ENCODE results near the gene RRAGA.
"Not testable (repeated sequence)": the region's sequence is repeated elsewhere in the genome, so short reads cannot be mapped to it uniquely, and the experiment has no call there.

Gene RRAGA, protein sequence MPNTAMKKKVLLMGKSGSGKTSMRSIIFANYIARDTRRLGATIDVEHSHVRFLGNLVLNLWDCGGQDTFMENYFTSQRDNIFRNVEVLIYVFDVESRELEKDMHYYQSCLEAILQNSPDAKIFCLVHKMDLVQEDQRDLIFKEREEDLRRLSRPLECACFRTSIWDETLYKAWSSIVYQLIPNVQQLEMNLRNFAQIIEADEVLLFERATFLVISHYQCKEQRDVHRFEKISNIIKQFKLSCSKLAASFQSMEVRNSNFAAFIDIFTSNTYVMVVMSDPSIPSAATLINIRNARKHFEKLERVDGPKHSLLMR

DNA sequence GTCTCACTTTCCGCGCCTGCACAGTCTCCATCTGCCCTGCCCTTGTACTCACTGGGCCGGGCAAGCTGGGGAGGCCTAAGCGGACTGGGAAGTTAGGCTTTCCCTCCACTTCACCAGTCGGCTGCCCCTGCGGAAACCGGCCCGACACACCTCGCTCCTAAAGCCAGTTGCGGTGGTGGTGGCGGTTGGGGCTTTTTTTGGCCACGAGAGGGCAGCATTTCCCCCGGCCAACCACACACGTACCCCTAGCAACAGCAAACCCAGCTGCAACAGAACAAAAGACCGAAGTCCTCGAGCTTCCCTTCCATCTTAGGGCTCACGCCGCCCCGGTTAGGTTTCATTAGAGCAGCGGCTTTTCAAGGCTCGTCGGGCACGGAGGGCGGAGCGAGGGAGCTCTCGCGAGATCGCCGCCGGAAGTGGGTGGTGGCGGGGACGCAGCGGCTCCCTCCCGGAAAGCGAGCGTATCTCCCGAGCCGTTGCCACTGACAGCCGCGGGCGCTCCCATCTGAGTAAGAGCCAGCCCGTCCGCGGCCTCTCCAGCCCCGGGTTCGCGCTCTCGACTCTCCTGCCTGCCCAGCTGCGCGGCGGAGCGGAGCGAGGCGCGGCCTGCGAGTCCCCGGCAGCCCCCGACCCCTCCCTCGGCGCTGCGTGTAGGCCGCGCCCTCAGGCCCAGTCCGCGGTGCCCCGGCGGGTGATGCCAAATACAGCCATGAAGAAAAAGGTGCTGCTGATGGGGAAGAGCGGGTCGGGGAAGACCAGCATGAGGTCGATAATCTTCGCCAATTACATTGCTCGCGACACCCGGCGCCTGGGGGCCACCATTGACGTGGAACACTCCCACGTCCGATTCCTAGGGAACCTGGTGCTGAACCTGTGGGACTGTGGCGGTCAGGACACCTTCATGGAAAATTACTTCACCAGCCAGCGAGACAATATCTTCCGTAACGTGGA lies at the start of gene RRAGA:
TSS of gene RRAGA (plus strand) at position 462 of the 951 bp plus-strand sequence. CDS start at position 695, 233 bp downstream.
- peak; percentile 93 for DNase-seq (ENCODE audit: low read depth, low spot score)

DNA sequence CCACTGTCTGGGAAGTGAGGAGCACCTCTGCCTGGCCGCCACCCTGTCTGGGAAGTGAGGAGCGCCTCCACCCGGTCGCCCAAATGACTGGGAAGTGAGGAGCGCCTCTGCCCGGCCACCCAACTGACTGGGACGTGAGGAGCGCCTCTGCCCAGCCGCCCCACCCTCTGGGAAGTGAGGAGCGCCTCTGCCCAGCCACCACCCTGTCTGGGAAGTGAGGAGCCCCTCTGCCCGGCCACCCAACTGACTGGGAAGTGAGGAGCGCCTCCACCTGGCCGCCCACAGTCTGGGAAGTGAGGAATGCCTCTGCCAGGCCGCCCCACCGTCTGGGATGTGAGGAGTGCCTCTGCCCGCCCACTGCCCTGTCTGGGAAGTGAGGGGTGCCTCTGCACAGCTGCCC lies 49.1 kb upstream of the RRAGA start:
- DNase-seq (ENCODE audit: low read depth, low spot score), result no peak

DNA sequence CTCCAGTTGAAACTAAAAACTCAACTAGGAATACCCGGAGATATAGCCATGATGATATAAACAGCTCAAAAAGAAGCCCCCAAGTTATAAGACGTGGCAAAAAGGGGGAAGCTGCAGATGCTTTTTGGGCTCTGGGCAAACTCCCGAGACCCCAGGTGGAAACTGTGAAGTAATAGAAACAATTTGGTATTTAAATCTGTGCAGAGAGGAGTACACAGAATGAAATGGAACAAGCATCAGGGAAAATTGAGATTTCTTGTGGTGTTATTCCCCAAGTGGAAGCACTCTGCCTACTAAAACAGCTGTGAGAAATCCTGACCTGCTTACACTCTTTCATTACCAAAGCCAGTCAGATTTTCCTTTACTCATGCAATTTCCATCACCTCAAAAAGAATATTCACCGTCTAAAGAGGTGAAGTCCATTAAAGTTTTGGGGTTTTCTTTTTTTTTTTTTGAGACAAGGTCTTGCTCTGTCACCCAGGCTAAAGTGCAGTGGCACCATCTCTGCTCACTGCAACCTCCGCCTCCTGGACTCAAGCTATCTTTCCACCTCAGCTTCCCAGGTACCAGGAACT lies 39.7 kb upstream of the RRAGA start:
- no peak for DNase-seq (ENCODE audit: low read depth, low spot score)

DNA sequence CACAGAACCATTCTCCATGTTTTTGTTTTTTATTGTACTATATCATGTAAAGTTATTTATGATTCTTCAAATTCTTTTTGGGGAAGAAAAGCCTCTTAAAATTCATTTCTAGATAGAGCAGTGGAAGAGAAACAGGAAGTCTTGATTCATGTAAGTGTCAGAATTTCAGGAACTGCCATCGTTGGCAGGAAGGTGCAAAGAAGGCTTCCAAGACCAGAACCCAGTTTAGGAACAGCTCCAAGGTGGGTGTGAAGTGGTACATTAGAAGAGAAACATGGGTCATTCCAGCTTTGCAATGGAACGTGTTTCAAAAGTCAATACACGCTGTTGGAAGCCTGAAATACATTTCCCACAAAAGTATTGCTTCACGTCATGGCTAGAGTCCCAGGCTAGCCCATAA lies 31.0 kb upstream of the RRAGA start:
- no peak for DNase-seq (ENCODE audit: low read depth, low spot score)

DNA sequence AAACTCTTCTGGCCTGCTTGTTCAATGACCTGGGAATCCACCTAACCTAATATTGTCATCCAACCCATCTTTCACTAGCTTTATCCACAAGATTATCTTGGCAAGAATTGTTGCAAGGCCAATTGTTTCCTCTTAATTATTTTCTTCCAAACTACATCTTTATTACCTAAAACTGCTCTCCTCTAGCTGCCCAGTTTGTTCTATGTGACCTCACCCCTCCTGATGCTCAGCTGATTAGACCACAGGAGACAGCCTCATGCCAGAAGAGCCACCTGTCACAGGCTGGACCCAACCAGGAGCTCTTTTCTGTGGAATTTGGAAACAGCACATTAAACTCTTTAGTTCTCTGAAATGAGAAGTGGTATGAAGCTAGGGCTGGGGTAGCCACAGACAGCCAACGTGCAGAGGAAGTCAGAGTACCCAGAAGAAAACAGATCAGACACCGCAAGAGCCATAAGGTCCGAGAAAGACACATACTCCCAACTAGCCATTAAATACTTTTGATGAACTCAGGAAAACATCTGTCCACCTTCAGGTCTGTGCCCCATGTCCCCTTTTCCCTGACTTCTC lies 28.3 kb upstream of the RRAGA start:
- DNase-seq (ENCODE audit: low read depth, low spot score), result no peak

DNA sequence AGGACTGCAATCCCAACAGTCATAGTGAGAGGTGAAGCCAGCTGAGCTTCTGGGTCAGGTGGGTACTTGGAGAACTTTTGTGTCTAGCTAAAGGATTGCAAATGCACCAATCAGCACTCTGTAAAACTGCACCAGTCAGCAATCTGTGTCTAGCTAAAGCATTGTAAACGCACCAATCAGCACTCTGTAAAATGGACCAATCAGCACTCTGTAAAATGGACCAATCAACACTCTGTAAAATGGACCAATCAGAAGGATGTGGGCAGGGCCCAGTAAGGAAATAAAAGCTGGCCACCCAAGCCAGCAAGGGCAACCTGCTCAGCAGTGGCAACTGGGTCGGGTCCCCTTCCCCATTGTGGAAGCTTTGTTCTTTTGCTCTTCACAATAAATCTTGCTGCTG lies 27.6 kb upstream of the RRAGA start:
- DNase-seq (ENCODE audit: low read depth, low spot score), result not testable (repeated sequence)

DNA sequence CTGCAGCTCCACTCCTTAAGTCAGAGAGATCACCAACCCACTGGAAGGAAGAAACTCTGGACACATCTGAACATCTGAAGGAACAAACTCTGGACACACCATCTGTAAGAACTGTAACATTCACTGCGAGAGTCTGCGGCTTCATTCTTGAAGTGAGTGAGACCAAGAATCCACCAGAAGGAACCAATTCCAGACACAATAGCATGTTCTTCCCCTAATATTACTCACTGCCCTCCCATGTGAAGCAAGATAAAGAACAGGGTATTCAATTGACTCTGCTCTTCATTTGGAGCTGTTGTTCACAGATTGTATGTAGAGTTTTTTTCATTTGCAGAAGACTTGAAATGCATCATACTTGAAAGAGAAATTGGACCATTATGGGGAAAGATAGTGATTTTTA lies 27.0 kb upstream of the RRAGA start:
- DNase-seq (ENCODE audit: low read depth, low spot score), result no peak

DNA sequence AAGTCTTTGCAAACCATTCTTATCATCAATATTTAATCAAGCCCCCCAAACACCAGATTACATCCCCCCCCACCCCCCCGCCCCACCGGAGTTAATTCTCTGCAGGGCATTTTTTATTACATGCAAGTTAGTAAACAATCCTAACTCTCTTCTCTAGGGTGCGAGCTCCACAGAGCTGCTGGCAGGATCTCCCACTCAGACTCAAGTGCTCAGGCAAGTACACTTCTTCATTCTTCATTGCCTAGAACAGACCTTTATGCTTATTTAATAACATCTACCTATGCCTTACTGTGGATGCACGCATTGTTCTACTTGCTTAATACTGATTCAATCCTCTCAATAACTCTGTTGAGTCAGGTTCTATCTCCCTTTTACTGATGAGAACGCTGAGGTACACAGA lies 26.1 kb upstream of the RRAGA start:
- DNase-seq (ENCODE audit: low read depth, low spot score), result no peak

DNA sequence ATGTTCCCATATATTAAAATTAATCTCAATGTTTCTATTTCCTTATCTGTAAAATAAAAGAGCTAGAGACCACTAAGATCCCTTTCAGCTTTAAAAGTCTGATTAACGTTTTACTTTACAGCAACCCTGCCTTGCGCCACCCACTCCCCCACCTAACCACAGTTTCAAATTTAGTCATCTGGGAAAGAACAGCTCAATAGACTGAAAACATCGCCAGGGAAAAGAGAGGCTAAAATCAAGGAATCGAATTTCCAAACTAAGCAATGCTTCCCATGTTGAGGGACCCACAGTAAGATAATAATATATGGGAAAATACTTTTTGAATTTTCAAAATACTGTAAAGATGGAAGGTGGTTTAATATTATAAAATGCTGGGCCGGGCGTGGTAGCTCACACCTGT lies 22.9 kb upstream of the RRAGA start:
- DNase-seq (ENCODE audit: low read depth, low spot score), result no peak

DNA sequence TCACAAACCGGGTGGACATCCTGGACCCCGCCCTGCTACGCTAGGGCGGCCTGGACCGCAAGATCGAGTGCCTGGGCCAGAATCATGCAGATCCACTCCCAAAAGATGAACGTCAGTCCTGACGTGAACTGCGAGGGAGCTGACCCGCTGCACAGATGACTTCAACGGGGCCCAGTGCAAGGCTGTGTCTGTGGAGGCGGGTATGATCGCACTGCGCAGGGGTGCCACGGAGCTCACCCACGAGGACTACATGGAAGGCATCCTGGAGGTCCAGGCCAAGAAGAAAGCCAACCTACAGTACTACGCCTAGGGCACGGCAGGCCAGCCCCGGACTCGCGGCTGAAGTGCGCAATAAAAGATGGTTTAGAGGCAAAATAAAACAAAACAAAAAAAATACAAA lies 21.4 kb upstream of the RRAGA start:
- no peak for DNase-seq (ENCODE audit: low read depth, low spot score)

DNA sequence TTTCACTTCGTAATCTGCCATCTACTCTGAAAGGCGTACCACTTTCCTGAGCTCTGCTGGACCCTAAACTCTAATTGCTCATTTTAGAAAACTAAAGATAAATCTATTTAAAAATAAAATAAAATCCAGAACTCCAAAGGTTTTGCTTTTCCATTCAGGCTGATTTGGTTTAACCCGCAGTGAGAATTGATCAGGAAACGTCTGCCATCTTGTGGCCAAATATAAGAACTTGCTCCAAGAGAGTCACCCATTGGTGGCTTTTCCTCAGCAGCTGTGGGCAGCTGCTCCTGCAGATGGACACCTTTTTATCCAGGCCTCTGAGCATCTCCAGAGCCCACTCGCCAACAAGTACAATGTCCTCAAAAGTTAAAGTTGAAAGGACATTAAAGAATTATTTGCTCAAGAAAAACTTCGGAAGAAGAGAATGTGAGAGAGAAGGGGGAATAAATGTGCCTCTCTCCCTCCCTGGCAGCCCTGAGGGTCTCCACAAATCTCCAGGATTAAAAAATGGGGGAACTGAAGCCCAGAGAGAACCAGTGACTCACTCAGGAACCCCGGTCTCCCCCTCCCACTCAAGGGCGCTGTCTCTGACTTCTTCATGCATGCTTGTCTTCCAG lies 20.3 kb upstream of the RRAGA start:
- no peak for DNase-seq (ENCODE audit: low read depth, low spot score)

DNA sequence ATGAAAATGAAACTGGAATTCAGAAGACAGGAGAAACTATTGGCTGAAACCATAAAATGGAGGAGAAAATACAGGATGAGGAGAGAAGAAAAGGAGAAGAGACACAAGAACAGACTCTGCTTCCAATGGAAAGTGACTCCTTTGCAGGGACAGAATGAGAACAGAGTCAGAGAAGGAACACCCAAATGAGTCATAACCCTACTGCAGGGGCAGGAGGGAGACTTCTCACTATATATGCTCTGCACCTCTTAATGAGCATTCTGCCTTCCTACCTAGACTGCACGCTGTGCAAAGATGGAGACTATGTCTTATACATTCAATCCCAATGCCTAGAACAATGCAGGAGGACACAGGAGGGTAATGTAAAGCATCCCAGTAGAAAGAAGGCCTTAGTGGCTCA lies 18.3 kb upstream of the RRAGA start:
- DNase-seq (ENCODE audit: low read depth, low spot score), result no peak

DNA sequence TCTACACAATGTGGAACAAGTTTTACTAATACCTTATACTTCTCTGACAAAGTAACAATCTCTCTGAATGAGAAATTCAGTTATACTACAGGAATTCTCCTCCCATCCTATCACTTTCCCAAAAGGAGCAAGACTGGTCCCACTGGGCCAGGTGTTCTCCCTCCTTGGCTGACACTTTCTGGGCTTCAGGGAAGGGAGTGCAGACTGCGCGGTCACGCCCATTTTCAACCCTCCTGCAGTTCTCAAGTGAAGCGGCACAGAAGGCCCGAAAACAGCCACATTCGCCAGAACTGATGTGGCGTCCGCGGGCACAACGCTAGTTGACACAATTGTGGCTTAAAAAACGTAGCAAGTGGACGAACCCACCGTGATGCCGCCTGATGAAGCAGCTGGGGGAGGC lies 16.8 kb upstream of the RRAGA start:
- no peak for DNase-seq (ENCODE audit: low read depth, low spot score)

DNA sequence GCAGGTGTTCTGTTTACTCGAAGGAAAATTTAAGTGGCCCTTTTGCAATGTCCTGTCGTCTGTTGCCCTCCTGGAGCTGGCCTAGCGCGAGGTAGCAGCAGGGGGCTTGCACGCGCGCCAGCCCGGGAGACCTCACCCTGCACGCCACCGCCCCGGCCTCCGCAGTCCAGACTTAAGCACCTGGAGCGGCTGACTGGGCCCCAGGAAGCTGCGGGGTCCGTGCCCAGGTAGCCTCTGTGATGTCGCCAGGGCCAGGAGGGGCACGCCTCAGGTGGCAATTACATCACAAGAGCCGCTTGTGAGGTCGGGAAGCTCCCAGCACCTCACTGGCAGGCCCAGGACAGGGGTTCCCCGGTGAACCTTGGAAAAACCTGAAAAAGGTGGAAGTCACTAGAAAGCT lies 16.2 kb upstream of the RRAGA start, which contains the start of gene SAXO1:
TSS of gene SAXO1 (minus strand) at position 195 of the 400 bp plus-strand sequence. CDS start 301 bp downstream, outside the sequence.
- no peak for DNase-seq (ENCODE audit: low read depth, low spot score)

DNA sequence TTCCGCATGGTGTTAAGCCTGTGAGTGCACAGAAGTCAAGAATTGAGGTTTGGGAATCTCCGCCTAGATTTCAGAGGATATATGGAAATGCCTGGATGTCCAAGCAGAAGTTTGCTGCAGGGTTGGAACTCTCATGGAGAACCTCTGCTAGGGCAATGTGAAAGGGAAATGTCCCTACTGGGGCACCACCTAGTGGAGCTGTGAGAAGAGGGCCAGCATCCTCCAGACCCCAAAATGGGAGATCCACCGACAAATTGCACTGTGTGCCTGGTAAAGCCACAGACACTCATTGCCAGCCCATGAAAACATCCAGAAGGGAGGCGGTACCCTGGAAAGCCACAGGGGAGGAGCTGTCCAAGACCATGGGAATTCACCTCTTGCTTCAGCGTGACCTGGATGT lies 12.6 kb upstream of the RRAGA start:
- DNase-seq (ENCODE audit: low read depth, low spot score), result no peak

DNA sequence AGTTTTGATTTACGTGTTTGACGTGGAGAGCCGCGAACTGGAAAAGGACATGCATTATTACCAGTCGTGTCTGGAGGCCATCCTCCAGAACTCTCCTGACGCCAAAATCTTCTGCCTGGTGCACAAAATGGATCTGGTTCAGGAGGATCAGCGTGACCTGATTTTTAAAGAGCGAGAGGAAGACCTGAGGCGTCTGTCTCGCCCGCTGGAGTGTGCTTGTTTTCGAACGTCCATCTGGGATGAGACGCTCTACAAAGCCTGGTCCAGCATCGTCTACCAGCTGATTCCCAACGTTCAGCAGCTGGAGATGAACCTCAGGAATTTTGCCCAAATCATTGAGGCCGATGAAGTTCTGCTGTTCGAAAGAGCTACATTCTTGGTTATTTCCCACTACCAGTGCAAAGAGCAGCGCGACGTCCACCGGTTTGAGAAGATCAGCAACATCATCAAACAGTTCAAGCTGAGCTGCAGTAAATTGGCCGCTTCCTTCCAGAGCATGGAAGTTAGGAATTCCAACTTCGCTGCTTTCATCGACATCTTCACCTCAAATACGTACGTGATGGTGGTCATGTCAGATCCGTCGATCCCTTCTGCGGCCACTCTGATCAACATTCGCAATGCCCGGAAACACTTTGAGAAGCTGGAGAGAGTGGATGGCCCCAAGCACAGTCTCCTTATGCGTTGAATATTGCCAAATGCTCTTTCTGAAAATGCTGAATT lies 850 bp downstream of the RRAGA start:
- no peak for DNase-seq (ENCODE audit: low read depth, low spot score)

DNA sequence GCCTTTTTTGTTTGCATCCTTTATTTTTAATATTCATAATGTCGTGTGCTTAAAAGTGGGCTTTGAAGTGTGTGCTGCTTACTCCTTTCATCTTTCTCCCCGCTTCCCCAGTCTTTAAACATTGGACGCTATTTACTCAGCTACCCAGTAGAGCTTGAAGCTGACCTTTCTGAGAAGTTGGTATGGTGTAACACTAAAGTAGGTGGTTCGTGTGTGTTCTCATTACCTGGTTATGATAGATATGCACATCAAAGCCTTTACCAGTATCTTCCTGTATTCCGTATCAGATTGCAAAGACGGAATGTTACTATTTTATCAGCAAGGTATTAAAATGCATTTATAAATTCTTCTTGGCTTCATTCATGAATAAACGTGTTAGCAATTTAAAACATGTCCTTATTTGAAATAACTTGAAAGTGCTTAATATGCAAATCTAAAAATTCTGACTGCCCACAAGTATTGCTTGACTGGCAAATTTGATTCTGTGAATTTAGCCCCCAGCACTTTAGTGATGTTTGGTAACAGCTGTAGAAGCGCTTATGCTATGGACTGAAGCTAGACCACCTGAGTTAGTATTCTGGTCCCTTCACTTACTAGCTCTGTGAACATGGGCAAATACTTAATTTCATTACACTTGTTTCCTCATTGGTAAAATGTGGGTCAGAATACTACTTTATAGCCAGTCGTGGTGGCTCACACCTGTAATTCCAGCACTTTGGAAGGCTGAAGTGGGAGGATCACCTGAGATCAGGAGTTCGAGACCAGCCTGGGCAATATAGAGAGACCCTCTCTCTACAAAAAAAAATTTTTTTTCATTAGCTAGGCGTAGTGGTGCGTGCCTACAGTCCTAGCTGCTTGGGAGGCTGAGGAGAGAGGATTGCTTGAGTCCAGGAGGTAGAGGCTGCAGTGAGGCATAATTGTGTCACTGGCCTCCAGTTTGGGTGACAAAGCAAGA lies 1.7 kb downstream of the RRAGA start:
- no peak for DNase-seq (ENCODE audit: low read depth, low spot score)

DNA sequence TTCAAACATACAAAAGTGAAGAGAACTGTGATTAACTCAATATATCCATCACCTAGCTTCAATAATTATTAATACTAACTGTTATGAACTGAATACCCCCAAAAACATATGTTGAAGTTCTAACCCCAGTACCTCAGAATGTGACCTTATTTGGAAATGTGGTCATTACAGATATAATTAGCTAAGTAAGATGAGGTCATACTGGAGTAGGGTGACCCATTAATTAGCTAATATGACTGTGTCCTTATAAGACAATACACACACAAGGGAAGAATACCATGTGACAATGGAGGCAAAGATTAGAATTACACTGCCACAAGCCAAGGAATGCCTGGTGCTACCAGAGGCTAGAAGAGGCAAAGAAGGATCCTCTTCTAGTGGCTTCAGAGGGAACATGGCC lies 7.8 kb downstream of the RRAGA start:
- DNase-seq (ENCODE audit: low read depth, low spot score), result no peak

DNA sequence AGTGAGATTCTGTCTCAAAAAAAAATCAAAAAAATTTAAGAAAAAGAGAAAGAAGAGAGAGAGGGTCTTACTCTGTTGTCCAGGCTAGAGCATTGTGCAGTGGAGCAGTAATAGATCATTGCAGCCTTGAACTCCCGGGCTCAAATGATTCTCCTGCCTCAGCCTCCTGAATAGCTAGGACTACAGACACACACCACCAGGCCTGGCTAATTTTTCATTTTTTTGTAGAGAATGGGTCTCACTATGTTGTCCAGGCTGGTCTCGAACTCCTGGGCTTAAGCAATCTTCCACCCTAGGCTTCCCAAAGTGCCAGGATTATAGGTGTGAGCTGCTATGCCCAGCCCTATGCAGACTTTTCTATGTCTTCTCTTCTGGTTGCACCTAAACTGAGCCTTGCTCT lies 25.0 kb downstream of the RRAGA start:
- DNase-seq (ENCODE audit: low read depth, low spot score), result no peak

DNA sequence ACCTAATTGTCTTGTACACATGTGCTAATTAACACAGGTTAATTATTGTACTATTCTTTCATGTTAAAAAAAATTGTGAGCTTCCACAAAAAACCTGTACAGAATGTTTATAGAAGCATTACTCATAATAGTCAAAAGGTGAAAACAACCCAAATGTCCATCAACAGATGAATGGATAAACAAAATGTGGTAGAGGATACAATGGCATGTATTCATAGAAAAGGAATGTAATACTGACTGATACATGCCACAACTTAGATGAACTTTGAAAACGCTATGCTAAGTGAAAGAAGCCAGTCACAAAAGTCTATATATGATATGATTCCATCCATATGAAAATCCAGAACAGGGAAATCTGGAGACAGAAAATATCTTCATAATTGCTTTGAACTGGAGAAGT lies 25.6 kb downstream of the RRAGA start:
- no peak for DNase-seq (ENCODE audit: low read depth, low spot score)

All from iPS DF 19.7 (cell line).